RWPE1 (cell line): Measurements from ENCODE around the gene BRPF3.

Source experiments
- CTCF ChIA-PET: fragments of 350-600 bp; sonication (Branson Sonifier 250); formaldehyde crosslinking; extraction: SDS; loops from one replicate; lab custom pipeline; 2021; lab: Yijun Ruan, JAX
- POLR2A ChIA-PET: fragments of 400-600 bp; formaldehyde crosslinking; extraction: SDS; loops from one replicate; lab custom pipeline; 2020; ENCODE audit warnings: antibody characterized with exemption; ENCODE audit not compliant: low non-redundant PET; lab: Yijun Ruan, JAX
- DNase-seq: peaks from one replicate; pipeline ENCODE4 v3.0.0; 2012; ENCODE audit warnings: low spot score
- H3K27ac ChIP-seq: fragments of 450-650 bp; 2 replicates; pipeline ENCODE4 v1.5.1; 2017
- TF ChIP-seq, protein P1 (sequence below): fragments of 450-650 bp; conservative IDR thresholded peaks from 2 replicates; pipeline ENCODE4 v1.5.1; 2017; ENCODE audit warnings: low read depth, mild to moderate bottlenecking

The BRPF3 gene

DNA sequence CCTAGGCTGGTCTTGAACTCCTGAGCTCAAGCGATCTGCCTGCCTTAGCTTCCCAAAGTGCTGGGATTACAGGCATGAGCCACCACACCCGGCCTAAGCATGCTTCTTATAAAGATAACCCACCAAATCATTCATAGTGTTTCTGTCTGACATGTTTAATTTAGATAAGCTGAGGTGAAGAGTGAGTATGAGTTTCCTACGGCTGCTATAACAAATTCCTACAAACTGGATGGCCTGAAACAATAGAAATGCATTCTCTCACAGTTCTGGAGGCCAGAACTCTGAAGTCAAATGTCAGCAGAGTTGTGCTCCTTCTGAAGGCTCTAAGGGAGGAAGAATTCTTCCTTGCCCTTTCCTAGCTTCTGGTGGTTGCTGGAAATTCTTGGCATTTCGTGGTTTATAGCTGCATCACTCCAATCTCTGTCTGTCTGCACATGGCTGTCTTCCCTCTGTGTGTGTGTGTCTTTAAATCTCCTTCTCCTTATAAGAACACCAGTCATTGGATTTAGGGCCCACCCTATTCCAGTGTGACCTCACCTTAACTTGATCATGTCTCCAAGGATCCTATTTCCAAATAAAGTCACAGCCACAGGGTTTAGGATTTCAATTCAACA, 36.3 kb upstream of the BRPF3 start:
- ChIA-PET POLR2A (no interaction called here), CTCF (interaction anchor here (0.7 kb wide), 1 partner anchor 33 kb away, joined by 3 read pairs; no protein-coding TSS in a partner anchor)
- TF ChIP-seq, protein P1, sequence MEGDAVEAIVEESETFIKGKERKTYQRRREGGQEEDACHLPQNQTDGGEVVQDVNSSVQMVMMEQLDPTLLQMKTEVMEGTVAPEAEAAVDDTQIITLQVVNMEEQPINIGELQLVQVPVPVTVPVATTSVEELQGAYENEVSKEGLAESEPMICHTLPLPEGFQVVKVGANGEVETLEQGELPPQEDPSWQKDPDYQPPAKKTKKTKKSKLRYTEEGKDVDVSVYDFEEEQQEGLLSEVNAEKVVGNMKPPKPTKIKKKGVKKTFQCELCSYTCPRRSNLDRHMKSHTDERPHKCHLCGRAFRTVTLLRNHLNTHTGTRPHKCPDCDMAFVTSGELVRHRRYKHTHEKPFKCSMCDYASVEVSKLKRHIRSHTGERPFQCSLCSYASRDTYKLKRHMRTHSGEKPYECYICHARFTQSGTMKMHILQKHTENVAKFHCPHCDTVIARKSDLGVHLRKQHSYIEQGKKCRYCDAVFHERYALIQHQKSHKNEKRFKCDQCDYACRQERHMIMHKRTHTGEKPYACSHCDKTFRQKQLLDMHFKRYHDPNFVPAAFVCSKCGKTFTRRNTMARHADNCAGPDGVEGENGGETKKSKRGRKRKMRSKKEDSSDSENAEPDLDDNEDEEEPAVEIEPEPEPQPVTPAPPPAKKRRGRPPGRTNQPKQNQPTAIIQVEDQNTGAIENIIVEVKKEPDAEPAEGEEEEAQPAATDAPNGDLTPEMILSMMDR: no peak
- H3K27ac ChIP-seq: no peak overlapping the region
- no peak for DNase-seq

DNA sequence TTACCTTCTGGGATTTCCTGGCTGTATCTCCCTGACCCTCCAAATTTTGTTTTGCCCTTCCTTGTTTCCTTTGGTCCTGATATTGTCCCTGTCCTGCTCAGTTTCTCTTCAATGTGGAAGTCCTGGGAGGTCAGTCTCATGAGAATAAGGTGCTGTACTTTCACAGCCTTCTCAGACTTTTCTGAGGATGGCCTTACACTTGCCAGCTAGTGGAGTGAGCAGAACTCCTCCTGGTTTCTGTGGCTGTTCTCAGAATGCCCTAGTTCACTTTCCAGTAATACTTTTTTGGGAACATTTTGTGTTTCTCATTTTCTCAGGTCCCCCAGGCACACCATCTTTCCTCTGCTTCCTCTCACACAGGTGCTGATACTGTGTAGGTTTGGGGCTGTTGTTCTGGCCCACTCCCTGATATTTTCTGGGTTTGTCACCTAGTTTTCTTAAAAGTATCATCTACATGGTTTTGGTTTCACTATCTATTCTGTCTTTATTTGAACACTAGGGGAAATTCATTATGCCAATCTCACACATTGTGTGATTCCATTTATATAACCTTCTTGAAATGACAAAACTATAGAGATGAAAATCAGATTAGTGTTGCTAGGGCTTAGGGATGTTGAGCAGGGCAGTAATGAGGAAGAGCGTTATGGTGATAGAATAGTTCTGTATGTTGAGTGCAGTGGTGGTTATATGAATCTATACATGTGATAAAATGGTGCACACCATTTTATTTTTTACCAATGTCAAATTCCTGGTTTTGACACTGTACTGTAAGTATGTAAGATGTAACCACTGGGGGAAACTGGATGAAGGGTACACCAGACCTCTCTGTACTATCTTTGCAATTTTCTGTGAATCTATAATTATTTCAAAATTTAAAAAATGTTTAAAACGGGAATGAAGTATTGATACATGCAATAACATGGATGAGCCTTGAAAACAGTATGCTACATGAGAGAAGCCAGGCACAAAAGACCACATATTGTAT, 27.2 kb upstream of the BRPF3 start:
- TF ChIP-seq, protein P1: no peak
- DNase-seq: no peak
- CTCF ChIA-PET: no interaction called here
- POLR2A ChIA-PET: no interaction called here
- no peak overlapping the region for H3K27ac ChIP-seq

DNA sequence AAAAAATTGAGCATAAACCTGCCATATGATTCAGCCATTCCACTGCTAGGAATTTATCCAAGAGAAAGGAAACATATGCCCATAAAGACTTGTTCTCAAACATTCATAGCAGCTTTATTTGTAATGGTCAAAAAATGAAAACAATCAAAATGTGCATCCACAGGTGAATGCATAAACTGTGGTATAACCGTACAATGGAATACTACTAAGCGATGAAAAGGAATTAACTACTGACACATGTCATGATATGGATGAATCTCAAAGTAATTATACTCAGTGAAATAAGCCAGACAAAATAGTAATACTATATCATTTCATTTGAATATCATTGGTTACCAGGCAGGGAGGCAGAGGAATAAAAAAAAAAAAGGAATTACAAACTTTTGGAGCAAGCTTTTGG, 25.8 kb upstream of the BRPF3 start:
- TF ChIP-seq, protein P1: no peak
- CTCF ChIA-PET: interaction anchor here (0.7 kb wide), 1 partner anchor 103 kb away, joined by 5 read pairs; no protein-coding TSS in a partner anchor
- POLR2A ChIA-PET: no interaction called here
- DNase-seq: no peak
- no peak overlapping the region for H3K27ac ChIP-seq

DNA sequence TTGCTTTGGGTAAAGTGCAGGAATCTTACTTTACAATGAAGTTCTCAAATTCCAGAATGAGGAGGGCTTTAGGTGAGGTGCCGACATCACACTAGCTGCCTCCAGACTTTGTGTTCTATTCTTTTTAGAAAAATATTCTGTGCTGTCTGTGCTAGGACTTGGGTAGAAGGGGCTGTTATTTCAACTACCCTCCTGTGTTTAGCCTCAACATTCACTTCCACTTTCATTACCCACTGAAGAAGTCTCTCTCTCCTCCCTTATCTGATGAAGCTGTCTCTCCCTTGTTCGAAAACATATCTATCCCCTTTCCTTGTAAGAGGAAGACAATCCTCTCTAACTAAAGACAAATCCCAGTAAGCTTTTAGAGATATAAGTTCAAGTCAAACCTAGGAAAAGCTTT, 25.0 kb upstream of the BRPF3 start:
- POLR2A ChIA-PET: no interaction called here
- CTCF ChIA-PET: no interaction called here
- TF ChIP-seq, protein P1: no peak
- DNase-seq: no peak
- no peak overlapping the region for H3K27ac ChIP-seq

DNA sequence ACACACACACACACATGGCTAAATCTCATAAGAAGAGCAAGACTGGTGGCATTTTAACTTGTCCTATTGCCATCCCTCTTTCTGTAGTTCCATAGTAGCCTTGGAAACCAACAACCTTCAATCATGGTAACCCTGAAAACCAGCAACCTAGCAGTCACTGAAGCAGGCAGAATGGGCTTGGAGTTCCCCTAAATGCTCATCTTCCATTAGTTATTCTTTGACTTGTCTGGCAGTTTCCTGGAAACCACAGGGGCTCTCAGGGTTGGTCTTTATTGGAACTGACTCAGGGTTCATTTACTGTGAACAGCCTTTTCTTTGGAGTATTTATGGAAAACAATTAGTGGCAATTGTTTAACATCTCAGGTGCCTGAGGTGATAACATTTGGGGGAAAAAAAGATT, 19.4 kb upstream of the BRPF3 start:
- no peak for DNase-seq
- ChIA-PET POLR2A (no interaction called here), CTCF (no interaction called here)
- TF ChIP-seq, protein P1: no peak
- H3K27ac ChIP-seq: no peak overlapping the region

DNA sequence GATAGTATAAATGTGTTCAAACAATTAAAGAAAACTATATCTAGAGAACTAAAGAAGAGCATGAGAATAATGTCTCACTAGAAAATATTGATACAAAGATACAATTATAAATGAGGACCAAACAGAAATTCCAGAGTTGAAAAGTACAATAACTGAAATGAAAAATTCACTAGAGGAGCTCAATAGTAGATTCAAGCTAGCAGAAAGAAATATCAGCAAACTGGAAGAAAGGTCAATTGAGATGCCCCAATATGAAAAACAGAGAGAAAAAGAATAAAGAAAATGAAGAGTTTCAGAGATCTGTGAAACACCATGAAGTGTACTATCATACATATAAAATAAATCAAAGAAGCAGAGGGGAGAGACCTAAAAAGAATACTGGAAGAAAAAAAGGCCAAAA, 18.0 kb upstream of the BRPF3 start:
- no peak for DNase-seq
- POLR2A ChIA-PET: no interaction called here
- CTCF ChIA-PET: interaction anchor here (0.6 kb wide), 1 partner anchor 98 kb away, joined by 3 read pairs; no protein-coding TSS in a partner anchor
- H3K27ac ChIP-seq: no peak overlapping the region
- TF ChIP-seq, protein P1: no peak
